ENCODE results near the gene GAGE12G.
"Not testable (repeated sequence)": the region's sequence is repeated elsewhere in the genome, so short reads cannot be mapped to it uniquely, and the experiment has no call there.

DNA sequence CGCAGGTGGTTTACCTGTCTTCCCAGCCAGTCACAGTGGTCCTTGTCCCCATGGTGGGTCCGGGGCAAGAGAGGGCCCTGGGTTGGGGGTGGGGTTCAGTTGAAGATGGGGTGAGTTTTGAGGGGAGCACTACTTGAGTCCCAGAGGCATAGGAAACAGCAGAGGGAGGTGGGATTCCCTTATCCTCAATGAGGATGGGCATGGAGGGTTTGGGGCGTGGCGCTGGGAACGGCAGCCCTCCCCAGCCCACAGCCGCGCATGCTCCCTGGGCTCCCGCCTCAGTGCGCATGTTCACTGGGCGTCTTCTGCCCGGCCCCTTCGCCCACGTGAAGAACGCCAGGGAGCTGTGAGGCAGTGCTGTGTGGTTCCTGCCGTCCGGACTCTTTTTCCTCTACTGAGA lies 9.4 kb downstream of the GAGE12G start, which contains the start of gene GAGE12H:
- TF ChIP-seq, protein P1, sequence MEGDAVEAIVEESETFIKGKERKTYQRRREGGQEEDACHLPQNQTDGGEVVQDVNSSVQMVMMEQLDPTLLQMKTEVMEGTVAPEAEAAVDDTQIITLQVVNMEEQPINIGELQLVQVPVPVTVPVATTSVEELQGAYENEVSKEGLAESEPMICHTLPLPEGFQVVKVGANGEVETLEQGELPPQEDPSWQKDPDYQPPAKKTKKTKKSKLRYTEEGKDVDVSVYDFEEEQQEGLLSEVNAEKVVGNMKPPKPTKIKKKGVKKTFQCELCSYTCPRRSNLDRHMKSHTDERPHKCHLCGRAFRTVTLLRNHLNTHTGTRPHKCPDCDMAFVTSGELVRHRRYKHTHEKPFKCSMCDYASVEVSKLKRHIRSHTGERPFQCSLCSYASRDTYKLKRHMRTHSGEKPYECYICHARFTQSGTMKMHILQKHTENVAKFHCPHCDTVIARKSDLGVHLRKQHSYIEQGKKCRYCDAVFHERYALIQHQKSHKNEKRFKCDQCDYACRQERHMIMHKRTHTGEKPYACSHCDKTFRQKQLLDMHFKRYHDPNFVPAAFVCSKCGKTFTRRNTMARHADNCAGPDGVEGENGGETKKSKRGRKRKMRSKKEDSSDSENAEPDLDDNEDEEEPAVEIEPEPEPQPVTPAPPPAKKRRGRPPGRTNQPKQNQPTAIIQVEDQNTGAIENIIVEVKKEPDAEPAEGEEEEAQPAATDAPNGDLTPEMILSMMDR (IDR thresholded peaks at IDR 0.05; ENCODE audit: borderline replicate concordance, extremely low read depth, low read length, poor library complexity, severe bottlenecking), result not testable (repeated sequence)
- TF ChIP-seq EZH2 (IDR thresholded peaks at IDR 0.05; ENCODE audit: borderline replicate concordance, low read depth, low read length, severe bottlenecking), result not testable (repeated sequence)

Measured in DND-41 (cell line).